HepG2 (cell line): ENCODE measurements around the gene ACSS3. TPM values are rescaled to one million over a fixed set of nuclear protein-coding genes. Genes with fewer than 3 reads are reported as not detected.

Source experiments
- ATAC-seq: fragments of 200-7000 bp; cut with Tn5 transposase; 3 replicates; pipeline ENCODE4 v1.9.1; 2020; ENCODE audit warnings: mild to moderate bottlenecking, moderate library complexity
- BruUV-seq: library from RNA; stranded (reverse); fragments of 400-500 nt; replicated peaks from 2 replicates; lab custom pipeline; 2021; lab: Mats Ljungman, UMichigan
- CTCF ChIA-PET: fragments of 300-600 bp; formaldehyde crosslinking; extraction: SDS; loops from one replicate; lab custom pipeline; 2021; ENCODE audit warnings: low total read pairs, inconsistent platforms, low intra/inter-chr PET ratio; lab: Yijun Ruan, JAX
- POLR2A ChIA-PET: fragments of 350-600 bp; sonication (Branson Sonifier 250); formaldehyde crosslinking; loops from one replicate; lab custom pipeline; 2020; ENCODE audit warnings: antibody characterized with exemption, inconsistent platforms; lab: Yijun Ruan, JAX
- DNase-seq: peaks from one replicate; pipeline ENCODE4 v3.0.0-alpha.2; 2015; ENCODE audit warnings: low spot score
- FAIRE-seq: peaks from 3 replicates; lab custom pipeline; 2011; peaks lifted over from hg19 to GRCh38; lab: Jason Lieb, UNC
- H2AFZ ChIP-seq: one replicate; pipeline ENCODE4 v1.6.1; 2011; ENCODE audit warnings: low read length, inconsistent platforms
- H3K27ac ChIP-seq: fragments of 300-600 bp; 3 replicates; pipeline ENCODE4 v1.8.0; 2011; ENCODE audit warnings: mixed run types, mild to moderate bottlenecking, mixed read lengths, low read length, inconsistent platforms; ENCODE audit not compliant: insufficient read depth; ENCODE audit errors: extremely low read length
- H3K27me3 ChIP-seq, 2 experiments: fragments of 200-600 bp in 1 of 2; 2 replicates in 1 of 2; 3 replicates in 1 of 2; pipeline versions ENCODE4 v1.6.0 to v1.8.0; 2011; ENCODE audit warnings: low read length in 2 of 2, mild to moderate bottlenecking in 2 of 2, moderate library complexity in 2 of 2, inconsistent platforms in 1 of 2; ENCODE audit not compliant: insufficient read depth in 2 of 2, control insufficient read depth in 1 of 2
- H3K36me3 ChIP-seq, 2 experiments: fragments of 200-600 bp in 1 of 2; replicated peaks in 1 of 2; 2 replicates in 1 of 2; 3 replicates in 1 of 2; pipeline versions ENCODE4 v1.5.1 to v1.8.0; 2011; ENCODE audit warnings: low read length in 2 of 2, inconsistent platforms in 1 of 2; ENCODE audit not compliant: insufficient read depth in 2 of 2, control insufficient read depth in 1 of 2
- H3K4me1 ChIP-seq: 2 replicates; pipeline ENCODE4 v1.5.1; 2012; ENCODE audit warnings: low read length, inconsistent platforms; ENCODE audit not compliant: insufficient read depth
- H3K4me2 ChIP-seq: 2 replicates; pipeline ENCODE4 v1.6.0; 2011; ENCODE audit warnings: low read depth, low read length, inconsistent platforms
- H3K4me3 ChIP-seq, 3 experiments: fragments of 200-600 bp in 1 of 3; sonication (generic), shearing (Covaris generic) in 1 of 3; replicated peaks in 1 of 3; 2 replicates each; pipeline ENCODE4 v1.5.1; 2011 to 2016; ENCODE audit warnings: low read length in 3 of 3, inconsistent platforms in 2 of 3, low read depth in 2 of 3, mild to moderate bottlenecking in 2 of 3, control low read depth in 1 of 3, mixed read lengths in 1 of 3; ENCODE audit not compliant: insufficient read depth in 1 of 3
- H3K79me2 ChIP-seq: one replicate; pipeline ENCODE4 v1.6.1; 2011; ENCODE audit warnings: low read length, inconsistent platforms; ENCODE audit not compliant: insufficient read depth
- H3K9ac ChIP-seq: 2 replicates; pipeline ENCODE4 v1.6.0; 2011; ENCODE audit warnings: mild to moderate bottlenecking, low read depth, low read length, inconsistent platforms; ENCODE audit not compliant: insufficient read depth
- H3K9me3 ChIP-seq: 2 replicates; pipeline ENCODE4 v1.5.1; 2012; ENCODE audit warnings: mild to moderate bottlenecking, low read length
- H4K20me1 ChIP-seq: 2 replicates; pipeline ENCODE4 v1.6.0; 2011; ENCODE audit warnings: inconsistent platforms, mild to moderate bottlenecking, low read length, moderate library complexity; ENCODE audit not compliant: insufficient read depth
- CHD2 ChIP-seq: IDR thresholded peaks from 2 replicates; pipeline ENCODE4 v1.6.1; 2011; ENCODE audit warnings: low read depth, low read length, improper control_type of control experiment
- GLI4 ChIP-seq: sonication (generic); formaldehyde crosslinking; IDR thresholded peaks from 2 replicates; pipeline ENCODE4 v1.5.1; 2020; ENCODE audit warnings: missing genetic modification reagents, mild to moderate bottlenecking, moderate library complexity, borderline replicate concordance
- HINFP ChIP-seq: sonication (generic); formaldehyde crosslinking; IDR thresholded peaks from 2 replicates; pipeline ENCODE4 v1.4.0; 2020; ENCODE audit warnings: low read depth, mild to moderate bottlenecking, missing genetic modification reagents
- HMG20A ChIP-seq: IDR thresholded peaks from 2 replicates; pipeline ENCODE4 v1.6.1; 2016; ENCODE audit warnings: borderline replicate concordance
- MIER2 ChIP-seq: IDR thresholded peaks from 2 replicates; pipeline ENCODE4 v1.6.1; 2016; ENCODE audit warnings: missing biosample characterization, missing genetic modification reagents
- PLSCR1 ChIP-seq: sonication (generic); formaldehyde crosslinking; IDR thresholded peaks from 2 replicates; pipeline ENCODE4 v1.5.0; 2020; ENCODE audit warnings: missing genetic modification reagents, mild to moderate bottlenecking, borderline replicate concordance
- ZNF276 ChIP-seq: sonication (generic); formaldehyde crosslinking; IDR thresholded peaks from 2 replicates; pipeline ENCODE4 v1.4.0; 2020; ENCODE audit warnings: mild to moderate bottlenecking, low read depth, missing genetic modification reagents
- ZNF296 ChIP-seq: sonication (generic); formaldehyde crosslinking; conservative IDR thresholded peaks from 2 replicates; pipeline ENCODE4 v1.5.0; 2020; ENCODE audit warnings: mild to moderate bottlenecking, missing genetic modification reagents
- ZNF558 ChIP-seq: sonication (generic); formaldehyde crosslinking; IDR thresholded peaks from 2 replicates; pipeline ENCODE4 v1.9.0; 2022; ENCODE audit warnings: mild to moderate bottlenecking, missing genetic modification reagents, borderline replicate concordance
- ZNF772 ChIP-seq: sonication (generic); formaldehyde crosslinking; IDR thresholded peaks from 2 replicates; pipeline ENCODE4 v1.5.0; 2020; ENCODE audit warnings: mild to moderate bottlenecking, missing genetic modification reagents
- ZNF773 ChIP-seq: sonication (generic); formaldehyde crosslinking; IDR thresholded peaks from 2 replicates; pipeline ENCODE4 v1.4.0; 2020; ENCODE audit warnings: missing genetic modification reagents, borderline replicate concordance
- ZSCAN31 ChIP-seq: sonication (generic); formaldehyde crosslinking; IDR thresholded peaks from 2 replicates; pipeline ENCODE4 v1.5.0; 2020; ENCODE audit warnings: low read depth, mild to moderate bottlenecking, missing genetic modification reagents
- WGBS: methylation state at CpG from one replicate; pipeline ENCODE4 v1.1.6; 2017; ENCODE audit warnings: low lambda C conversion rate; 5-methylcytosine and 5-hydroxymethylcytosine counted together
- in situ Hi-C: cut with HindIII; loops from 2 replicates; pipeline ENCODE4 v1.10.0; 2017; ENCODE audit warnings: low pct_unique_long_range_greater_than_20kb; ENCODE audit not compliant: extremely low pct_ligation_motif_present
- intact Hi-C: fragments of 100-400 bp; cut with micrococcal nuclease; formaldehyde crosslinking; loops from one replicate; pipeline ENCODE4 v1.10.0; 2022; ENCODE audit not compliant: unreplicated experiment
- polyA plus RNA-seq, 8 experiments: library from polyadenylated mRNA; depleted of rRNA in 3 of 8; stranded (reverse) in 7 of 8; unstranded in 1 of 8; fragments of >200 nt; fragmentation: Illumina TruSeq in 4 of 8; extraction: Trizol in 4 of 8; gene quantifications; 2 replicates each; pipeline versions ENCODE4 v1.2.1 to v1.2.3, GENCODE V29; 2011 to 2016; ENCODE audit warnings: low read depth in 4 of 8, missing spikeins in 1 of 8, mixed read lengths in 1 of 8; ENCODE audit not compliant: insufficient read depth in 1 of 8
- total RNA-seq, 5 experiments: library from RNA; depleted of rRNA; stranded (reverse); fragments of >200 nt; fragmentation: Illumina TruSeq; extraction: Trizol; gene quantifications; 2 replicates each; pipeline ENCODE4 v1.2.3, GENCODE V29; 2016; ENCODE audit warnings: low read depth in 1 of 5

ACSS3 gene
- total and polyA plus RNA-seq, 2 of the 13 experiments (the other 11 are each of a cell fraction or from before 2014, with no cell fraction given) = 79.5 to 86.3 TPM

- in situ Hi-C loops = no loop called here
Measured at GRCh38 chr12:81206429-81206828, 128.6 kb downstream of the ACSS3 start.

GRCh38 chr12:81207173-81207572, 129.3 kb downstream of the ACSS3 start:
- intact Hi-C loops (no loop called here), in situ Hi-C loops (no loop called here)
- ATAC-seq = no peak
- no TSS peak for BruUV-seq
- Histone ChIP-seq H3K36me3 (peaks cover 2 to 17% of the 10 kb centered on the region in 2 experiments; a peak in 2 of 5 replicates), H3K9ac (no peak overlapping the region), H3K4me1 (peaks cover 35% of the 10 kb centered on the region), H3K27me3 (no peaks in the 10 kb centered on the region), H3K27ac (no peak overlapping the region), H3K79me2 (no peaks in the 10 kb centered on the region), H3K4me3 (no peak overlapping the region), H4K20me1 (no peaks in the 10 kb centered on the region), H3K4me2 (no peak overlapping the region), H2AFZ (no peak overlapping the region), H3K9me3 (no peaks in the 10 kb centered on the region)
- WGBS = 100% methylated on average over 1 of the region's 1 CpG
- TF ChIP-seq ZSCAN31 (CRISPR knock-in tag) = no peak
- TF ChIP-seq HMG20A (CRISPR knock-in tag) = no peak
- no peak for TF ChIP-seq ZNF296
- no peak for TF ChIP-seq HINFP (CRISPR knock-in tag)
- TF ChIP-seq ZNF773 (CRISPR knock-in tag) = no peak
- no peak for TF ChIP-seq MIER2 (CRISPR knock-in tag)
- TF ChIP-seq GLI4 = no peak
- TF ChIP-seq ZNF772 (CRISPR knock-in tag) = no peak
- TF ChIP-seq PLSCR1 = no peak
- no peak for TF ChIP-seq ZNF558
- no peak for TF ChIP-seq ZNF276 (CRISPR knock-in tag)
- CTCF ChIA-PET = no interaction called here
- no peak for DNase-seq
- FAIRE-seq = no peak
- POLR2A ChIA-PET = no interaction called here

More at GRCh38 chr12:81206429-81206828, 128.6 kb downstream of the ACSS3 start:
- no peak overlapping the region for H3K4me2 ChIP-seq
- H3K9ac ChIP-seq = no peak overlapping the region
- no peak overlapping the region for H3K27ac ChIP-seq
- ChIA-PET POLR2A (no interaction called here), CTCF (no interaction called here)
- FAIRE-seq (no peak), DNase-seq (no peak), ATAC-seq (no peak)
- no peak overlapping the region for H2AFZ ChIP-seq
- no peaks in the 10 kb centered on the region for H3K27me3 ChIP-seq
- H3K79me2 ChIP-seq = no peaks in the 10 kb centered on the region
- no peaks in the 10 kb centered on the region for H4K20me1 ChIP-seq
- WGBS = 100% methylated on average over 2 of the region's 2 CpGs
- H3K4me3 ChIP-seq = no peak overlapping the region
- intact Hi-C loops = no loop called here
- H3K9me3 ChIP-seq = no peaks in the 10 kb centered on the region
- peaks cover 35% of the 10 kb centered on the region for H3K4me1 ChIP-seq
- BruUV-seq = no TSS peak
- no peak for TF ChIP-seq CHD2
- H3K36me3 ChIP-seq = peaks cover 2 to 18% of the 10 kb centered on the region in 2 experiments; a peak in 2 of 5 replicates
